HepG2 (cell line): ENCODE results near the gene S100A16. TPM values are rescaled to one million over a fixed set of nuclear protein-coding genes. Genes with fewer than 3 reads are reported as not detected.

Source experiments
- ATF6 ChIP-seq: sonication (generic); formaldehyde crosslinking; conservative IDR thresholded peaks from 2 replicates; pipeline ENCODE4 v1.4.0; 2020; ENCODE audit warnings: missing genetic modification reagents
- BHLHE40 ChIP-seq: IDR thresholded peaks from 2 replicates; pipeline ENCODE4 v1.6.1; 2011; ENCODE audit warnings: low read length, improper control_type of control experiment
- CHD4 ChIP-seq: fragments of 200-600 bp; sonication (generic); IDR thresholded peaks from 2 replicates; pipeline ENCODE4 v1.7.0; 2017; ENCODE audit warnings: mild to moderate bottlenecking, low read length, borderline replicate concordance
- GPBP1L1 ChIP-seq: sonication (generic); formaldehyde crosslinking; IDR thresholded peaks from 2 replicates; pipeline ENCODE4 v1.5.0; 2020; ENCODE audit warnings: mild to moderate bottlenecking, missing genetic modification reagents
- GPN1 ChIP-seq: sonication (generic); formaldehyde crosslinking; IDR thresholded peaks from 2 replicates; pipeline ENCODE4 v1.5.1; 2020; ENCODE audit warnings: missing genetic modification reagents, borderline replicate concordance
- HNRNPL ChIP-seq: fragments of 200-400 bp; formaldehyde crosslinking; IDR thresholded peaks from 2 replicates; pipeline ENCODE4 v1.6.1; 2017; ENCODE audit warnings: mild to moderate bottlenecking, low read depth, low read length
- KMT2A ChIP-seq: sonication (generic); formaldehyde crosslinking; IDR thresholded peaks from 2 replicates; pipeline ENCODE4 v1.4.0; 2020; ENCODE audit warnings: missing genetic modification reagents
- NR2C2 ChIP-seq: sonication (generic); formaldehyde crosslinking; IDR thresholded peaks from 2 replicates; pipeline ENCODE4 v1.4.0; 2020; ENCODE audit warnings: missing genetic modification reagents, mild to moderate bottlenecking, moderate library complexity, borderline replicate concordance
- POLR2AphosphoS5 ChIP-seq: IDR thresholded peaks from 2 replicates; pipeline ENCODE4 v1.6.1; 2012; ENCODE audit warnings: low read depth, low read length
- RCOR2 ChIP-seq: IDR thresholded peaks from 2 replicates; pipeline ENCODE4 v1.6.1; 2016; ENCODE audit warnings: missing biosample characterization, missing genetic modification reagents
- TBL1XR1 ChIP-seq: fragments of 150-350 bp; IDR thresholded peaks from 2 replicates; pipeline ENCODE4 v1.6.1; 2014; ENCODE audit warnings: borderline replicate concordance, low read length; ENCODE audit not compliant: partially characterized antibody
- TRIM24 ChIP-seq: sonication (generic); formaldehyde crosslinking; IDR thresholded peaks from 2 replicates; pipeline ENCODE4 v1.8.0; 2022; ENCODE audit warnings: mild to moderate bottlenecking, missing genetic modification reagents
- ZFY ChIP-seq: sonication (generic); formaldehyde crosslinking; IDR thresholded peaks from 2 replicates; pipeline ENCODE4 v1.4.0; 2020; ENCODE audit warnings: missing genetic modification reagents
- ZNF225 ChIP-seq: sonication (generic); formaldehyde crosslinking; IDR thresholded peaks from 2 replicates; pipeline ENCODE4 v1.4.0; 2020; ENCODE audit warnings: mild to moderate bottlenecking, missing genetic modification reagents
- ZNF414 ChIP-seq: sonication (generic); formaldehyde crosslinking; IDR thresholded peaks from 2 replicates; pipeline ENCODE4 v1.5.0; 2020; ENCODE audit warnings: missing genetic modification reagents
- ZNF570 ChIP-seq: sonication (generic); formaldehyde crosslinking; IDR thresholded peaks from 2 replicates; pipeline ENCODE4 v1.4.0; 2020; ENCODE audit warnings: mild to moderate bottlenecking, missing genetic modification reagents, borderline replicate concordance
- ZNF598 ChIP-seq: sonication (generic); formaldehyde crosslinking; IDR thresholded peaks from 2 replicates; pipeline ENCODE4 v1.5.1; 2020; ENCODE audit warnings: mild to moderate bottlenecking, missing genetic modification reagents, borderline replicate concordance
- ZNF672 ChIP-seq: sonication (generic); formaldehyde crosslinking; IDR thresholded peaks from 2 replicates; pipeline ENCODE4 v1.8.1; 2022; ENCODE audit warnings: missing genetic modification reagents
- ZNF691 ChIP-seq: sonication (generic); formaldehyde crosslinking; IDR thresholded peaks from 2 replicates; pipeline ENCODE4 v1.4.0; 2020; ENCODE audit warnings: missing genetic modification reagents, low read depth, mild to moderate bottlenecking, borderline replicate concordance
- ZSCAN25 ChIP-seq: sonication (generic); formaldehyde crosslinking; IDR thresholded peaks from 2 replicates; pipeline ENCODE4 v1.8.0; 2022; ENCODE audit warnings: mild to moderate bottlenecking, missing genetic modification reagents
- ZSCAN29 ChIP-seq: sonication (generic); formaldehyde crosslinking; conservative IDR thresholded peaks from 2 replicates; pipeline ENCODE4 v1.4.0; 2020; ENCODE audit warnings: mild to moderate bottlenecking, missing genetic modification reagents
- ZSCAN30 ChIP-seq: sonication (generic); formaldehyde crosslinking; IDR thresholded peaks from 2 replicates; pipeline ENCODE4 v1.5.0; 2020; ENCODE audit warnings: mild to moderate bottlenecking, missing genetic modification reagents
- polyA plus RNA-seq, 8 experiments: library from polyadenylated mRNA; depleted of rRNA in 3 of 8; stranded (reverse) in 7 of 8; unstranded in 1 of 8; fragments of >200 nt; fragmentation: Illumina TruSeq in 4 of 8; extraction: Trizol in 4 of 8; gene quantifications; 2 replicates each; pipeline versions ENCODE4 v1.2.1 to v1.2.3, GENCODE V29; 2011 to 2016; ENCODE audit warnings: low read depth in 4 of 8, missing spikeins in 1 of 8, mixed read lengths in 1 of 8; ENCODE audit not compliant: insufficient read depth in 1 of 8
- total RNA-seq, 5 experiments: library from RNA; depleted of rRNA; stranded (reverse); fragments of >200 nt; fragmentation: Illumina TruSeq; extraction: Trizol; gene quantifications; 2 replicates each; pipeline ENCODE4 v1.2.3, GENCODE V29; 2016; ENCODE audit warnings: low read depth in 1 of 5
- TF ChIP-seq, protein P1 (sequence below): sonication (generic); formaldehyde crosslinking; IDR thresholded peaks from 2 replicates; pipeline ENCODE4 v1.4.0; 2020; ENCODE audit warnings: missing genetic modification reagents, borderline replicate concordance

S100A16 gene
- total and polyA plus RNA-seq, 2 of the 13 experiments (the other 11 are each of a cell fraction or from before 2014, with no cell fraction given): 46.0 to 195 TPM

GRCh38 chr1:153626904-153627714 lies 14.2 kb upstream of the S100A16 start, which contains the start of gene S100A13 (continued):
- TF ChIP-seq KMT2A (CRISPR knock-in tag): no peak
- no peak for TF ChIP-seq ZNF570 (CRISPR knock-in tag)
- no peak for TF ChIP-seq GPN1 (CRISPR knock-in tag)
- peak; percentile 56; the same call in 1 of the 2 replicates for TF ChIP-seq ZNF414 (CRISPR knock-in tag)
- TF ChIP-seq BHLHE40: no peak
- TF ChIP-seq GPBP1L1 (CRISPR knock-in tag): no peak
- TF ChIP-seq ZSCAN29: no peak
- peak; percentile 23; the same call in 1 of the 2 replicates for TF ChIP-seq NR2C2 (CRISPR knock-in tag)
- no peak for TF ChIP-seq ZNF225 (CRISPR knock-in tag)
- TF ChIP-seq TRIM24 (CRISPR knock-in tag): no peak
- TF ChIP-seq ZNF598 (CRISPR knock-in tag): 0 out of 2 replicates have a peak, but pooled peaks have one; percentile 40
- TF ChIP-seq POLR2AphosphoS5: peak; percentile 95
- TF ChIP-seq ZFY (CRISPR knock-in tag): peak; percentile 30; the same call in 1 of the 2 replicates
- TF ChIP-seq ATF6 (CRISPR knock-in tag): no peak
- TF ChIP-seq, protein P1, sequence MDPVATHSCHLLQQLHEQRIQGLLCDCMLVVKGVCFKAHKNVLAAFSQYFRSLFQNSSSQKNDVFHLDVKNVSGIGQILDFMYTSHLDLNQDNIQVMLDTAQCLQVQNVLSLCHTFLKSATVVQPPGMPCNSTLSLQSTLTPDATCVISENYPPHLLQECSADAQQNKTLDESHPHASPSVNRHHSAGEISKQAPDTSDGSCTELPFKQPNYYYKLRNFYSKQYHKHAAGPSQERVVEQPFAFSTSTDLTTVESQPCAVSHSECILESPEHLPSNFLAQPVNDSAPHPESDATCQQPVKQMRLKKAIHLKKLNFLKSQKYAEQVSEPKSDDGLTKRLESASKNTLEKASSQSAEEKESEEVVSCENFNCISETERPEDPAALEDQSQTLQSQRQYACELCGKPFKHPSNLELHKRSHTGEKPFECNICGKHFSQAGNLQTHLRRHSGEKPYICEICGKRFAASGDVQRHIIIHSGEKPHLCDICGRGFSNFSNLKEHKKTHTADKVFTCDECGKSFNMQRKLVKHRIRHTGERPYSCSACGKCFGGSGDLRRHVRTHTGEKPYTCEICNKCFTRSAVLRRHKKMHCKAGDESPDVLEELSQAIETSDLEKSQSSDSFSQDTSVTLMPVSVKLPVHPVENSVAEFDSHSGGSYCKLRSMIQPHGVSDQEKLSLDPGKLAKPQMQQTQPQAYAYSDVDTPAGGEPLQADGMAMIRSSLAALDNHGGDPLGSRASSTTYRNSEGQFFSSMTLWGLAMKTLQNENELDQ (CRISPR knock-in tag): no peak
- TF ChIP-seq HNRNPL: no peak
- TF ChIP-seq RCOR2 (CRISPR knock-in tag): no peak
- peak; percentile 50; the same call in 1 of the 2 replicates for TF ChIP-seq ZSCAN25 (CRISPR knock-in tag)
- TF ChIP-seq ZSCAN30 (CRISPR knock-in tag): no peak
- TF ChIP-seq ZNF691 (CRISPR knock-in tag): 0 out of 2 replicates have a peak, but pooled peaks have one; percentile 55
- TF ChIP-seq TBL1XR1: no peak
- TF ChIP-seq CHD4: 0 out of 2 replicates have a peak, but pooled peaks have one; percentile 18
- TF ChIP-seq ZNF672: no peak
